Liver (tissue), 2 donors: ENCODE results near the gene HIVEP3.

ENCODE experiments used
- HNF4G ChIP-seq: IDR thresholded peaks from 2 replicates; pipeline ENCODE4 v1.6.1; 2016; ENCODE audit warnings: antibody characterized with exemption
- MAX ChIP-seq: IDR thresholded peaks from 2 replicates; pipeline ENCODE4 v1.6.1; 2016; ENCODE audit warnings: antibody characterized with exemption
- donor health status: healthy.

- no peak for TF ChIP-seq HNF4G
- TF ChIP-seq MAX: no peak
Observed at GRCh38 chr1:41582004-41582325, 336.8 kb downstream of the HIVEP3 start.
